Activated CD8-positive, alpha-beta memory T cell treated with anti-CD3 and anti-CD28 coated beads for 4 hours (primary cell): ENCODE measurements around the gene MC5R.
A peak's percentile ranks its signal among the peaks of the same experiment; 100 is the strongest.

ENCODE experiments used
- DNase-seq, 2 donors: peaks; one replicate each; pipeline ENCODE4 v3.0.0-alpha.2; 2020; ENCODE audit warnings: low read depth in 2 of 2

Gene MC5R

DNA sequence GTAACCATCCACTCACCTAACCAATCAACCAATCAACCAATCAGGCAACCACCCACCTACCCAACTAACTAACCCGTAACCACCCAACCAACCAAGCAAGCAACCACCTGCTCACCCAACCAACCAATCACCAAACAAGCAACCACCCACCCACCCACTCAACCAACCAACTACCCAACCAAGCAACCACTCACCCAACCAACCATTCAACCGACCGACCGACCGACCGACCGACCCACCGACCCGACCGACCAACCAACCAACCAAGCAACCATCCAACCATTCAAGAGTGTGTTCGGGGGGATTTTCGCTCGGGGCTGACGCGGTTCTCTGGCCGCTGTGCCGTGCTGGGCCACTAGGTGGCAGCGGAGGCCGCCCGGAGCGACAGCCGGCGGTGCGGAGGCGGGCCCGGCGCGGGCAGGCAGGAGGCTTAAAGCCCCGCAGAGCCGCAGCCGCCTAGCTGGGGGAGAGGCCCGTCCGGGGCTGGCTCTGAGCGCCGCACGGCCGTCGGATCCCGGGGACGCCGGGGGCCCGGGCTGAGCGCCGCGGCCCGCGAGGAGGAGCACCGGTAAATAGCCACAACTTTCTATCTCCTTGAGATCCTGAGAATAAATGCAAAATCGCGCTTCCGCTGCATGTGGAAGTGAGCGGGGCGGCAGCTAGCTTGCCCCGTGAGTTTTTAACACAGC is at the start of gene MC5R:
Gene MC5R (plus strand): TSS at position 443 of the 689 bp plus-strand sequence. CDS start 1,617 bp downstream, outside the sequence.
- DNase-seq, result peak; percentile 37 to 50

DNA sequence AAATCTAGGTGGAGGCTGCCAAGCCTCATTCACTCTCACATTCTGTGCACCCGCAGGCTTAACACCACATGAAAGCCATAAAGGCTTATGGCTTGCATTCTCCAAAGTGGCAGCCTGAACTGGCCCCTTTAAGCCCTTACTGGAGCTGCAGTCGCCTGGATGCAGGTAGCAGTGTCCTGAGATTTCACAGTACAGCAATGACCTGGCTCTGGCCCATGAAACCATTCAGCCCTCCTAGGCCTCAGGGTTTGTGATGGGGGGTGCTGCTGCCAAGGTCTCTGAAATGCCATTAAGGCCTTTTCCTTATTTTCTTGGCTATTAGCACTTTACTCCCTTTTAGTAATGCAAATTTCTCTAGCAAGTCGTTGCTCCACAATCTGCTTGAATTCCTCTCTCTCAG is 48.9 kb upstream of the MC5R start:
- DNase-seq, result no peak

DNA sequence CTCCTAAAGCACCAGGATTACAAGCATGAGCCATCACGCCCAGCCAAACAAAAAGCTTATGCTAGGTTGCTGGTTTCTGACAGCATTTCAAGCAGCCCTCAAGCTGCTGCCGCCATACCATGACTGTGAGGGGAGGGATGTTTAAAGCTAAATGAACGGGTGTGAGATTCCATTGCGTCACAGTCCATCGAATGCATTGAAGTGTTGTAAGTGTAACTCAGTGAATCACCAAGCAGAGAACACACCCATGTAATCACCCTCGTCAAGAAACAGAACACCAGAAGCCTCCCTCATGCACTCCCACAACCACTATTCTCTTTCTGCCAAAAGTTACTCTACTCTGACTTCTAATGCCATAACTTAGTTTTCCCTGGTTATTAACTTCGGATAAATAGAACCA is 32.8 kb upstream of the MC5R start:
- no peak for DNase-seq

DNA sequence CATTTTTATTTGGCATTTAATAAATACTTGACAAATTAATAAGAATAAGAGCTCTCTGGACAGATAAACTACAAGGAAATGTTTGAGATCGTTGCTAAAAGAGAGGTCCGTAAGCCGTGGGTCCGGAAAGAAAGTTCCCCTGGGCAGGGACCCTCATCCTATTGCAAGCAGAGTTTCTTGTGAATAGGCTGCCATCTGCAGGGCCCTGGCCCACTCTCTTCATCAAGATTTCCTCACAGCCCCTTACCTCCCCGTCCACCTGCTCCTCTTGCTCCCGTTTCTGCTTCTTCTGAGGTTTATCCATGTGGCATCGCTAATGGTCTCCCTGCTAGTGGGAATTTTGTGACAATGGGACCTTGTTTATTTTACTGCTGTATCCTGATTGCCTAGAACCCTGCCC is 30.1 kb upstream of the MC5R start:
- no peak for DNase-seq

DNA sequence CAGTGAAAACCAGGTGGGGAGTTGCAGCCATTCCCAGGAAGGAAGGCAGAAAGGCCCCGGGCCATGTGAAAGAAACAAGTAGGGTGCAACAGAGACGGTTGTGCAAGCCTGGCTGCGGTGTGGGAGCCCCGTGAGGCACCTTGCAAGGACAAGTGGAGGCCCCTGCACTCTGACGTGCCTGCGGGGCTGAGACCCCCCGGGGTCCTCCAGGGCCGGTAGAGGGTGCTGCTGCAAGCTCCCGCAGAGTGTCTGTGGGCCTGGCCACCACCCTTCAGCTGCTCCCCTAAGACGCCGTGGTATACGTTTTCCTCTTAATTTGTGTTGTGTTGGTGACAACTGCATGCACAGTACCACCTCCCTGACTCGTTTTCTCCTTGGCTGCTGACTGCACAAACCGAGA is 27.4 kb upstream of the MC5R start:
- DNase-seq, result no peak

DNA sequence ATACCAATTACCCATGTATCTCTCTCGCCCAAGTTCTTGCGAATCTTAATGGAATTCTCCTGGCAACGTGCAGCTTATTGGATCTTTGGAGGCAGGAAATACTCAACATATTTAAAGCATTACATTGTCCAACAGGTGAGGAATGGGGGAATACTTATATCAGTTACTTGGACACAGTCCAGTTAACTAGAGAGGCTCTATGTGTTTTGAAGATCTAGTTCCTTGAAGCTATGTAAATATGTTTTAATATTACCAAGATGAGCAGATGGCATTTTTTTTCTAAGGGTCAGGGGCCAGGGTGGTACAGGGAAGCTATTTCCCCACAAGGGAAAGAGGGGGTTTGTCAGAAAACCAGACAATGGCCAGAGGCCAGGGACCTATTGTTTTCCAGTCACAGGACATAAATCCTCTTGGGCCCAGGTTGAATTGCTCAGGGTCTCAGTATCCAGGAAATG is 26.8 kb upstream of the MC5R start:
- DNase-seq, result no peak

DNA sequence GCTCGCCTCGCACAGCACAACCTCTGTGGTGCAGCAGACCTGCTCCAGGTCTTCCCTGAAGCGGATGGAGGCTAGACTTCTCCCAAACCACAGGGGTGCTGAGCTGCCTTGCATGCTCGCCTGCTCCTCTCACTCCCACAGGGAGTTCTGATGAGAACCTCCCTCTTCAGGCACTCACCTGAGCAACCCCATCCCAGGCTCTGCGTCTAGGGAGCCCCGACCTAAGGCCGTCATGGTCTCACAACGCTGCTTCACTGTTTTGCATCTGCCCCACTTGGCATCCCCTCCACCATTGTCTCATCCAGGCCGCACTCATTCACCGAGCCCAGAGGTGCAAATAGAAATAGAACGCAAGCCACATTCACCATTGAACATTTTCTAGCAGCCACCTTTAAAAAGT is 24.6 kb upstream of the MC5R start:
- no peak for DNase-seq

DNA sequence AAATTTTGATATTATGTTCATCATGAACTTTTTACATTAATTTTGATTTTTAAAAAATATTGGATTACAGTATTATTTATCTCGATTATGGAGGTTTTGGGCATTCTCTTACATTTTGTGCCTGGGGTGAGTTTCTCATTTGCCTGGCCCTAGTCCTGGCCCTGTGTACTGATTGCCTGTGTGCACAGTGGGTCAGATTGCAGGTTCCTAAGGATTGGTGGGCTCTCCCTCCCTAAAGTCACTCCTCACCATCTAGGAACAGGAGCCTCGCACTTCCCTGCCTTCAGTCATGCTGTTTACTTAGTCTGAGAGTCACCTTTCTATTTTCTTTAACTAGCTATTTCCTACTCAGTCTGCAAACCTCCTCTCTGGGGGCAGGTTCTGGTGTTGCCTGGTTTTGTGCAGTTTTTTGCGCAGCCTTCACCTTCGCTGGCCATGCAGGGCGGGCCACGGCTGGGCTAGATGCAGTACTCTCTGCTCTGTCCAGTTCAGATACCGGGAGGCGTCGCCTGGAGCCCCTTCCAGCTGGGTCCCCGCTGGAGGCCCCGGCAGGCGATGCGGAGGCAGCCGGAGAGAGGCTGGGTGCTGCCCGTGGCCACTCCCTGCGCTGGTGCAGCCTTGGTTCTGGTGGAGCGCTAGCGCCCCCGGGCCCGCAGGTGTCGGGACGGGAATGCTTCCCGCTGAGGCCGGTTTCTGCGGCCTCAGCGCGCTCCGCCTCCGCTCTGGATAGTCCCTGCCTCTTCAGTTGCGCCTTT is 23.3 kb upstream of the MC5R start:
- no peak for DNase-seq

DNA sequence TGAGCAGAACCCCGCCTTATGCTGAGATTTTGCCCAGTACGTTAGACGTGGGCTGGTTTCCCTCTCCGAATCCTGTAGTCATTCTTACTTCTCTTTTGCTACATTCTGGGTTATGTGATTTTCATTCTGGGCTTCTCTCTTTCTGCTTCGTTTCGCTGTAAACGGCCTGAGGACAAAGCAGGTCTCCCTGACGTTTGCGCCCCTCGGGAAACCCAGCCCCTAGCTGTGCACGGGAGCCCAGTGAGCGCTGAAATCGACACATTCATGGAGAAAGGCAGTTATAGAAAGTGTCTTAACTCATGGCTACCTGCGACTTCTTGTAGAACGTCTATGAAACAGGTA is 22.7 kb upstream of the MC5R start:
- no peak for DNase-seq

DNA sequence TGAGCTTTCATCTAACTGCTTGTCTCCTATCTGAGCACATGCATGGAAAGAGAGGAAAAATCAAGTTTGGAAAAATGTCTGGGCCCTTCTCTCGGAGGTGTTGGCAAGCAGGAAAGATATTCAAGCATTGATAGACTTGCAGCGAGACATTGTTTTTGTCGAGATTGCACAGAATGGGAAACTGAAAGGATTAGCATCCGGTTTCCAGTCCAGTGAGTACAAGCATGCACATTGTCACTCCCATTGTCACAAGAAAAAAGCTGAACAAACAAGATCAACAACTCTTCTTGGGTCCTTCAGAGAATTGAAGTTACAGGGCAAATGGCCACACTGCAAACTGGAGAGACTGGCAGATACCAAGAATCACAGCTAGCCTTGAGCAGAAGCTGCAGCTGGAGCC is 19.6 kb upstream of the MC5R start:
- no peak for DNase-seq

DNA sequence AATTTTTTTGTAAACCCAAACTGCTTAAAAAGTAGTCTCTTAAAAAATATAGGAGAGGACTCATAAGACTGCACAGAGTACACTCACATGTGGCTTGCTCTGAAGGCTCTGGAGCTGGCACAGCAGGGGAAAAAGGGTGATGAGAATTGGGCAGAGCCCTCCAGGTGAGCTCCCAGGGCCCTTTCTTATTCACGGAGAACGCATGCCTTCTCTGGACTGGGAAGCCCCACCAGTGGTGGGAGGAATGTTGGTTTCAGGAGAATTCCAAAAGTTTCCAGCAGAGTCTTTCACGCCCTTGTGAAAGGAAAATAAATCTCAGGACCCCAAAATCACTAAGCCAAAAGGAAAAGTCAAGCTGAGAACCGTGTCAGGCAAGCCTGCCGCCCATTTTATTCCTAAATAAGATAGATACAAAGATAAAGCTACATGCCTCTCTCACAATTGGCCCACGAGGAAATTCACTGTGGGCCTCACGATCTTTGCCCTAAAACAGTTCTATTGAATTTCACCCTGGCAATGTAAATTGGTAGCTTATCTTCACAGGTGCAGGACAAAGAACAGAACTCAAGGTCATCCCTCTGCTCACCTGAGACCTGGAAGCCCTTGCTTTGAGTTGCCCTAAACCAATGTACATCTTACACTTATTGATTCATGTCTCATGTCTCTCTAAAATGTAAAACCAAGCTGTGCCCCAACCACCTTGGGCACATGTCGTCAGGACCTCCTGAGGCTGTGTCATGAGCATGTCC is 15.5 kb upstream of the MC5R start:
- no peak for DNase-seq

DNA sequence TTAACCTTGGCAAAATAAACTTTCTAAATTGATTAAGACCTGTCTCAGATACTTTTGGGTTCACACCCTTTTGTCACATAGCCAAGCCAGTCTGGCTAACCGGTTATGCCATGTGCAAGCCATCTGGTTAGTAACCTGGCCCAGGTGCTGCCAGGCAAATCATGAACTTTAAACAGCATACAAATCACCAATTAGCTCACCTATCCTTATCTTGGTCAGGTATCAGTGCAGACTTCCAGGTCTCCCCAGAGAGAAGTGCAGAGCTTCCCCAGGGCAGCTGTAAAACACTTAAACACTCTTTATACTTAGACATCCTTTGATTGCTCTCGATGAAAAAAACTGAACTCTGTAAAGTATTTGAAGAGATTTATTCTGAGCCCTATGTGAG is 14.9 kb upstream of the MC5R start:
- no peak for DNase-seq

DNA sequence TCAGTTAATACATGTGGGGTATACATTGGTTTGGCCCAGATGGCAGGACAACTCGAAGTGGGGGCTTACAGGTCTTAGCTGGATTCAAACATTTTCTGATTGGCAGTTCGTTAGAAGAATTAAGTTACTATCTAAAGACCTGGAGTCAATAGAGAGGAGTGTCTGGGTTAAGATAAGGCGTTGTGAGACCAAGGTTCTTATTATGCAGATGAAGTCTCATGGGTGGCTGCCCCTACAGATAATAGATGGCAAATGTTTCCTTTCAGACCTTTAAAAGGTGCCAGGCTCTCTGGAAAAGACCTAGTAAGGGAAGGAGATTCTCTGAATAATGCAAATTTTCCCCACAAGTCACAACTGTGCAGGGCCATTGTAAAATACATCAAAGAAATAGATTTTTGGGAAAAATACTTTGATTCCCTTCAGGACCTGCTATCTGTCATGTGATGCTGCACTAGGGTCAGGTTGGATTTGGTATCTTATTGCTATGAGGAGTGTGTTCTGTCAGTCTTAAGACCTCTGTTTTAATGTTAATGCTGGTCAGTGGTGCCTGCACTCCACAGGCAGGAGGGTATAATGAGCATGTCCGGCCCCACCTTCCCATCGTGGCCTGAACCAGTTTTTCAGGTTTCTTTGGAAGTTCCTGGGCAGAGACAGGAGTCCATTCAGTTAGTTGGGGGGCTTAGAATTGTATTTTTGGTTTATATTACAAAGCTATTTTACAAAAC is 14.3 kb upstream of the MC5R start:
- no peak for DNase-seq

DNA sequence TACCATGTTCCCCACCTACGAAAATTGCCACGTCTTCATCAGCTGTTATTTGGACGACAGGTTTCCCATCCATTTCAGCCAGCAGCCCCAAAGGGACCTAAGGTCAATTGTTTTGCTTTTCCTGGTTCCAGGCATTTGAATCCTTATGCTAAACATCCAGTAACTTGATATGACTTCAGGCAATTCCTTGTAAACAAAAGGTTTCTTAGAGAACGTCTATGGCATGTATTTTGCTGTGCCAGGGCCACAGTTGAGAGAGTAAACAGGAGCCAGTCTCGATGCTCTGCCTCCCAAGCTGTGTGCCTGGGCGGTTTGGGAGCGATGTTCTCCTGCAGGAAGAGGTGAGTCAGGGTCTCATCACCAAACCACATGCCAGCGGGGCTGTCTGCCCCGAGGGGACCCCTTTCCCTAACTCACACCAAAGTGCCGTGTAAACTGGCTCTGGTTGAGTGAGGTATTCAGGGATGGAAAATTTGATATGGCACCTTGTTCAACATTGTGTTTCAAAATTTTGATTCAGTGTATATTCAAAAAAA is 12.9 kb upstream of the MC5R start:
- no peak for DNase-seq

DNA sequence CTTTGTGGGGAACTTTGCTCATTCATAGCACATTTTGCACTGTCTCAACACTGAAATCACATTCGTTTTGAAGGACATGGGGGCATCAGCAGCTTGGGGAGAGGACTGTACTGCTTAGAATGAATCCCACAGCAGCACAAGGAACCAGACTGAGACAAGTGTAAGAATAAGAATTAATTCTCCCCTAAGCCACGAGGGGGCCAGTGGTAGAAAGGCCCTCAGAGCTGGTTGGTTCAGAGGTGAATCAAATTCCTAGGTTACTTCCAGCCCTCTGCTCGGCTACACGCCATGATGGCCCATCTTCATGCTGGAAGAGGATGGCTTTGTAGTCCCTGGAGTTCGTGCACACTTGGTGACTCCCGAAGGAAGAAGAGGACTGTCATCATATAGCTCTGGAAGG is 12.0 kb upstream of the MC5R start:
- no peak for DNase-seq

DNA sequence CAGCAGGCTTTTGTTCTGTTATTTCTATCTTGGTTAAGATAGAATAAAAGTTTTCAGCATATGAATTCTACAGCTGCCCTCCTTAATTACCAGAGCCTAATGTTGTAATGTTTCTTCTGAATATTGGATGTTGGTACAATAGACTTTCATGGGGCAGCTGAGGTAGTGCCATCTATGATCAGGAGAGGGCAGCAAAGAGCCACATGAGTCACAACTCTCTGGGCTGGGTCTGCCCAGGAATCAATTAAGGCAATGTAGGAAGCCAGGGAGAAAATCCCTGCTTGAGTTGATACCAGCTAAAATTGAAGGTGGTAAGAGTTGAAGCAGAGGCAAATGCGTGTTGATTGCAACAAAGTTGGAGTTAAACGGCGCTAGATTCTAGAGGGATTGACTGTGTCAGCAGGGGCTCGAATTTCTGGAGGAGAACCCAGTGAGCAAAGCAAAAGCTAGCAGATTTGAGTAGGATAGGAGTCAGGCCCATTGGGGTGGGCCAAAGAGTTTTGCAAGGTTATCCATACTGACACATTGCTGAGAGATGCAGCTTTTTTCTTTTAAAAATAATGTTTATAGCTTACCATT is 10.6 kb upstream of the MC5R start:
- peak in 1 of 2 donors; percentile 31 for DNase-seq

DNA sequence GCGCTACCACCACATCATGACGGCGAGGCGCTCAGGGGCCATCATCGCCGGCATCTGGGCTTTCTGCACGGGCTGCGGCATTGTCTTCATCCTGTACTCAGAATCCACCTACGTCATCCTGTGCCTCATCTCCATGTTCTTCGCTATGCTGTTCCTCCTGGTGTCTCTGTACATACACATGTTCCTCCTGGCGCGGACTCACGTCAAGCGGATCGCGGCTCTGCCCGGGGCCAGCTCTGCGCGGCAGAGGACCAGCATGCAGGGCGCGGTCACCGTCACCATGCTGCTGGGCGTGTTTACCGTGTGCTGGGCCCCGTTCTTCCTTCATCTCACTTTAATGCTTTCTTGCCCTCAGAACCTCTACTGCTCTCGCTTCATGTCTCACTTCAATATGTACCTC is 2.3 kb downstream of the MC5R start:
- DNase-seq, result no peak

DNA sequence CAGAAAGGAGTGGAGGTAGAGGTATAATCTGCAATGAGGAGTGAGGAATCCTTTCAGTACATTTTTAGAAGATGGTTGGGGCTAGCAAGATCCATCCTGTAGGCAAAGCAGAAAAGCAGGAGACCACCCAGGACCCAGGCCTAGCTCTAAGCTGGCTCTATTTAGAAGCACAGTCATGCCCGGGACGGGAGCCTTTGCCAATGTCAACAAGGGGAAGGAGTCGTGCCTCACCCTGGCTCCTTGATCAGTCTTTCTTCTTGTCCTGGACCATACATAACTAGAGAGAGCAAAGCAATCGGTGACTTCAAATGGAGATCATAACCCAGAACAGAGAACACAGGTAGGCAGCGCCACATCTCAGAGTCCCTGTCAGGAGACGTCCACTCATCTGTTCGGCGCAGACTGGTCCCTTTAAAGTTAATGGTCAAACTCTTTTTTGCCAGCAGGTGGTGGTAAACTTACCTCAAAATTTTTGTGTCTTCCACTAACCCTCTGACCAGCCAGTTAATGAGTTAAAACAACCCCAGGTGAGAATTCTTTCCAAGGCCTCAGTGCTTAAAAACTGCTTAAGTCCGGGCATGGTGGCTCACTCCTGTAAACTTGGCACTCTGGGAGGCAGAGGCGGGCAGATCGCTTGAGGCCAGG is 8.0 kb downstream of the MC5R start:
- DNase-seq, result no peak

DNA sequence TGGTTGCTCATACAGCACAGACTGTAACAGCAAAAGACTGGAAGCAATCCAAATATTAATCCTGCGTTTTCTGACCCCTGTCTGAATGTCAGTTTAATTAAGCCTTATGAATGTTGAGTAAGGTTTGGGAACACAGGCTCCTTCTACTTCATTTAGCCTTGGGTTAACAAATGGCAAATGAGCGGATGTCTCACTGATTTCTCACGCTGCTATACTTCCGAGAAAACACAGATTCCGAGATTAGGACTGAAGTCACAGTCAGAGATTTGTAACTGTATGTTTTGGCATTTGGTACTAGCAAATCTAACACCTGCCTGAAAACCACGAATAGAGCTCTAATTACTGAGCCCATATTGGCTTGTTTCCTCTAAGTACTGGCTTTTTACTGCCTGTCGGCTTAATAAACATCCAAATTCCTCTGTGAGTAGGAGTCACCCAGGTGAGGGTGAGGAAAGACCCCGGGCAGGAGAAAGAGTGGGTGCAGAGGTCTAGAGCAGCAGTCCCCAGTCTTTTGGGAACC is 10.6 kb downstream of the MC5R start:
- DNase-seq, result no peak

DNA sequence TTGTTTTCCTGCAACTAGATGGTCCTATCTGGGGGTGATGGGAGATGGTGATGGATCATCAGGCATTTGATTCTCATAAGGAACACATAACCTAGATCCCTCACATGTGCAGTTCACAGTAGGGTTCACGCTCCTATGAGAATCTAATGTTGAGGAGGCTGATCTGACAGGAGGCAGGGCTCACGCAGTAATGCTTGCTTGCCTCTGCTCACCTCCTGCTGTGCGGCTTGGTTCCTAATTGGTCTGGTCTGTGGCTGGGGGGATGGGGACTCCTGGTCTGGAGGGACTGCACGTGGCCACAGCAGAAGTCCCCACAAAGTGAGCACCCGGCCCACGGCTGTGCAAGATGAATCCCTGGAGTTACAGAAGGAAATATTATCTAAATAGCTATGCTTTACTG is 11.3 kb downstream of the MC5R start:
- no peak for DNase-seq

DNA sequence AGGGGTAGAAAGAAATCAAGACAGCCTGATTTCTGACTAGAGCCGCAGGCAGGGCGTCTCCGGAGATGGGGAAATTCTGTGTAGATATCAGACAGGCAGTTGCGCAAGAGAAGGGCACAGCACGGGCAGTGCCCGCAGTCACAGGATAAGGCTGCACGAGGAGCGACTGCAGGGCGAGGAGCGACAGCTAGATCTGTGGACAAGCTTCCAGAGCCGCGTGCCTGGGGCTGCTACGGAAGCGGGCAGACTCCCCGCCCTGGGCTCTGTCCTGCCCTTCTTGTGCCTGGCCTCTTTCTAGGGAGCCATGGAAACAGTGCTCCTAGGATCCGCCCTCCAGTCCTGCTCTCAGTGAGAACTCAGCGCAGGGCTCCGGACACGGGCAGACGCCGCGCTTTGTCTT is 12.6 kb downstream of the MC5R start:
- no peak for DNase-seq
